Lower lobe of right lung (tissue), 2 donors: ENCODE data around the gene LRRC8B. TPM values are rescaled to one million over a fixed set of nuclear protein-coding genes. Genes with fewer than 3 reads are reported as not detected.

ENCODE experiments used
- ATAC-seq, 2 donors: fragments of 200-7000 bp; cut with Tn5 transposase; one replicate each; pipeline ENCODE4 v1.9.1; 2020 to 2022; ENCODE audit warnings: mild to moderate bottlenecking in 2 of 2, moderate library complexity in 2 of 2
- DNase-seq: peaks from one replicate; pipeline ENCODE4 v3.0.0-alpha.2; 2020
- H3K27ac ChIP-seq: fragments of 200-600 bp; one replicate; pipeline ENCODE4 v1.8.0; 2022
- H3K27me3 ChIP-seq: fragments of 200-600 bp; one replicate; pipeline ENCODE4 v1.8.0; 2022; ENCODE audit warnings: low read depth
- H3K36me3 ChIP-seq: fragments of 200-600 bp; one replicate; pipeline ENCODE4 v1.8.0; 2022; ENCODE audit warnings: mild to moderate bottlenecking
- H3K4me1 ChIP-seq: fragments of 200-600 bp; one replicate; pipeline ENCODE4 v1.8.0; 2022
- H3K4me3 ChIP-seq: fragments of 200-600 bp; one replicate; pipeline ENCODE4 v1.8.0; 2022; ENCODE audit warnings: mild to moderate bottlenecking
- H3K9me3 ChIP-seq: fragments of 200-600 bp; one replicate; pipeline ENCODE4 v1.8.0; 2022
- intact Hi-C: fragments of 100-400 bp; cut with DNase I; formaldehyde crosslinking; loops from one replicate; pipeline ENCODE4 v1.11.0; 2022
- long read RNA-seq: library from polyadenylated mRNA; unstranded; transcript quantifications from one replicate; pipeline ENCODE4 v2.0.0, GENCODE V29; 2021
- total RNA-seq: library from RNA; stranded (reverse); fragmentation: NEBNext Ultra II Directional; extraction: Animal tissue kit (Norgen Biotek cat#: 25700); gene quantifications from one replicate; pipeline ENCODE4 v1.2.1, GENCODE V29; 2021
- TF ChIP-seq, protein P1 (sequence below): fragments of 200-600 bp; IDR thresholded peaks from one replicate; pipeline ENCODE4 v1.8.0; 2022; ENCODE audit warnings: antibody characterized with exemption, mild to moderate bottlenecking
- donor health status: DM: no; HTN: yes; CAD: no; lungs with severe emphysema.

Gene LRRC8B
- total RNA-seq, result 16.4 TPM
- long read RNA-seq, full-length matches to known transcripts, result 2 of 13 reads
- long read RNA-seq, partial matches to known transcripts, result 2 of 13 reads
- long read RNA-seq, other reads (novel, unspliced or antisense), result 9 of 13 reads

DNA sequence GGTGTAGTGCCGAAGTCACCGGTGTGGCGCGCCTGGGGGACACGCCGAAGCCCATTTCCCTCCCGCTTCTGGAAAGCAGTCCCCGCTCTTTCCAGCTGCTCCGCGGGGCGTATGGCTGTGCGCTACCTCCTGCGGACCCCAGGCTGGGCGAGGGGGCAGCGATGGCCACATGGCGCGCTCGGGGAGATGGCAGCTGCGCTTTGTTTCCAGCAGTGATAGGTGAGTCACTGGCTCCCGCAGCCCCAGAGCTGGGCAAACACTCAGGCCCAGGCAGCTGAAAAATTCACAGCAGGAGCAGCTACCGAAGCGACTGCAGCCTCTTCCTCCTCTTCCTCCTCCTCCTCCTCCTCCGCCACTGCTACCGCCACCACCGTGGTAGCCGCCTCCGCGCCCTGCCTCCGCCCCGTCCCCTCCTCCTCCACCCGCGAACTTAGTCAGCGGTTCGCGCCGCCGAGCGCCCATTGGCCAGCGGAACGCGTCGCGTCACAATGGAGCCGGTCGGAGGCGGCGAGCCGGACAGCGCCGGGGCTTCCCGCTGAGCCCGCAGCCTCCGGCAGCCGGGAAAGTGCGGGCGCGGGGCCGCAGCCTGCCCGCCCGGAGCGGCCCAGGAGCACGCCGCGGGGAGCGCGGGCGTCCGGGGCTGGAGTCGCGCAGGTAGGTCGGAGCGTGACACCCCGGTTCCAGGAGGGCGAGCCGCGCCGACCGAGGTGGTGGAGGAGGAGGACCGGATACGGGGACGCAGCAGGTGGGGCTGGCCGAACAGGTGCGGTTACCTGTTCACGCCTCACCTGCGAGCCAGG is at the start of gene LRRC8B:
TSS of gene LRRC8B (plus strand) at position 461 of the 800 bp plus-strand sequence. CDS start 57,822 bp downstream, outside the sequence.
- intact Hi-C loops, result no loop called here
- ATAC-seq (peak; percentile 99), DNase-seq (peak; percentile 95)
- Histone ChIP-seq H3K27ac (peak within 1 kb of the TSS; percentile 88), H3K27me3 (no peaks in the 10 kb centered on the region), H3K9me3 (no peaks in the 10 kb centered on the region), H3K36me3 (no peaks in the 10 kb centered on the region), H3K4me3 (peak within 1 kb of the TSS; percentile 71), H3K4me1 (peaks cover 17% of the 10 kb centered on the region)
- TF ChIP-seq, protein P1, sequence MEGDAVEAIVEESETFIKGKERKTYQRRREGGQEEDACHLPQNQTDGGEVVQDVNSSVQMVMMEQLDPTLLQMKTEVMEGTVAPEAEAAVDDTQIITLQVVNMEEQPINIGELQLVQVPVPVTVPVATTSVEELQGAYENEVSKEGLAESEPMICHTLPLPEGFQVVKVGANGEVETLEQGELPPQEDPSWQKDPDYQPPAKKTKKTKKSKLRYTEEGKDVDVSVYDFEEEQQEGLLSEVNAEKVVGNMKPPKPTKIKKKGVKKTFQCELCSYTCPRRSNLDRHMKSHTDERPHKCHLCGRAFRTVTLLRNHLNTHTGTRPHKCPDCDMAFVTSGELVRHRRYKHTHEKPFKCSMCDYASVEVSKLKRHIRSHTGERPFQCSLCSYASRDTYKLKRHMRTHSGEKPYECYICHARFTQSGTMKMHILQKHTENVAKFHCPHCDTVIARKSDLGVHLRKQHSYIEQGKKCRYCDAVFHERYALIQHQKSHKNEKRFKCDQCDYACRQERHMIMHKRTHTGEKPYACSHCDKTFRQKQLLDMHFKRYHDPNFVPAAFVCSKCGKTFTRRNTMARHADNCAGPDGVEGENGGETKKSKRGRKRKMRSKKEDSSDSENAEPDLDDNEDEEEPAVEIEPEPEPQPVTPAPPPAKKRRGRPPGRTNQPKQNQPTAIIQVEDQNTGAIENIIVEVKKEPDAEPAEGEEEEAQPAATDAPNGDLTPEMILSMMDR, result no peak

DNA sequence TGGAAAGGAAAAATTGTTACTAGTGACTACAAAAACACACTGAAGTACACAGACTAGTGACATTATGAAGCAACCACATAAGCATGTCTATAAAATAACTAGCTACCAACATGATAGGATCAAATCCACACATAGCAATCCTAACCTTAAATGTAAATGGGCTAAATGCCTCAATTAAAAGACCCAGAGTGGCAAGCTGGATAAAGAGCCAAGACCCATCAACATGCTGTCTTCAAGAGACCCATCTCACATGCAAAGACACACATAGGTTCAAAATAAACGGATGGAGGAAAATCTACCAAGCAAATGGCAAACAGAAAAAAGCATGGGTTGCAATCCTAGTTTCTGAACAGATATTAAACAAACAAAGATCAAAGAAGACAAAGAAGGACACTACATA is 49.4 kb upstream of the LRRC8B start:
- Histone ChIP-seq H3K27ac (no peak overlapping the region), H3K9me3 (no peaks in the 10 kb centered on the region), H3K36me3 (no peaks in the 10 kb centered on the region), H3K4me1 (no peaks in the 10 kb centered on the region), H3K4me3 (no peak overlapping the region), H3K27me3 (no peaks in the 10 kb centered on the region)
- ATAC-seq, result no peak
- intact Hi-C loops, result no loop called here
- DNase-seq, result no peak
- TF ChIP-seq, protein P1, result no peak

DNA sequence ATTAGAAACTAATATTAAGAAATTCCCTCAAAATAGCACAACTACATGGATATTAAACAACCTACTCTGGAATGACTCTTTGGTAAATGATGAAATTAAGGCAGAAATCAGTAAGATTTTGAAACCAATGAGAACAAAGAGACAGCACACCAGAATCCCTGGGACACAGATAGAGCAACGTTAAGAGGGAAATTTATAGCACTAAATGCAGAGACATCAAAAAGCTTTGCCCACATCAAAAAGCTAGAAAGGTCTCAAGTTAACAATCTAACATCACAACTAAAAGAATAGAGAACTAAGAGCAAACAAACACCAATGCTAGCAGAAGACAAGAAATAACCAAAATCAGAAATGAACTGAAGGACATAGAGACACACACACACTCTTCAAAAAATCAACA is 48.6 kb upstream of the LRRC8B start:
- Histone ChIP-seq H3K9me3 (peaks cover 6% of the 10 kb centered on the region), H3K36me3 (no peaks in the 10 kb centered on the region), H3K27me3 (no peaks in the 10 kb centered on the region), H3K4me1 (no peaks in the 10 kb centered on the region), H3K4me3 (no peak overlapping the region), H3K27ac (no peak overlapping the region)
- TF ChIP-seq, protein P1, result no peak
- ATAC-seq (no peak), DNase-seq (no peak)
- intact Hi-C loops, result no loop called here

DNA sequence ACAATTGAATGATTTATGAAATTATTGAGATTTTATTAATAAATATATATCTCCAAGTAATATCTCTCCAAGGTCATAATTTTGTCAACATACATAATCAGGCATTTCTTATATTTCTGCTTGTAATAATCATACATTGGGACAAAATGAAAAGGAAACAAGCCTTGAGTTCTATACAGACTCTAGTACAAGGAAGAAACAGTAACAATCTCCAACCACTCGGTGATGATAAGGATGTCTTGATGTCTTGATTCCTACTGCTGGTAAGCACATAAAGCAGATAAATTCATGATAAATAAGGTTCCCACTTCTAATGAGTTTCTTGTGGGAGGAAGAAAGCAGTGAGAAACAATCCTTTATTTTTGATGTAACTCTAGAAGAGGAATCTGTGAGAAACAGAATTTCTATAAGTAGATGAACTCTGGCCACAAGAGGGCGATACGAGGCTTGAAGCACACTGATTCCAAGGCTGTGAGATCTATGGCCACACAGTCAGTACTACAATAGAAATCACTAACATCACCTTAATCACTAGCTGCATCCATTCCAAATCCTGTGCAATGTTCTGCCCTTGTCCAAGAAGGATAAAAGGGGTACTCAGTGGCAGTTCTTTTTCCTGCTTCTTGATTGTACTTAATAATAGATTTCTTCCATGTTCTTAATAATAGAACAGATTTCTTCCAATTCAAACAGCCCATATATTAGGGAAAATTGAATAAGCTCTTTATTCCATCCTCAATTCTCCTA is 41.4 kb upstream of the LRRC8B start:
- TF ChIP-seq, protein P1, result peak; percentile 78
- peak; percentile 65 for DNase-seq
- intact Hi-C loops, result no loop called here

DNA sequence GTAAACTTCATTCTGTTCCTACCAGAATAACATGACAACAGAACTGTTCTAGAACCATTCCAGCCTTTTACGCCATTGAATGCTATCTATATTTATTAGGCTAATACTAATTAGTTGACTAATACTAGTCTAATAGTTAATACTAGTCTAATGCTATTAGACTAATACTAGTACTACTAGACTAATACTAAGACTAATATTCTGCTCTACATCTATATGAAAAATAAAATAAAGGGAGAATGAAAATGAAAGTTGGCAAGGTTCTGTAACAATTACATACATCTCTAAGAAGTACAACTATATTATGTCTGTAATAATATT is 40.9 kb upstream of the LRRC8B start:
- Histone ChIP-seq H3K4me1 (no peaks in the 10 kb centered on the region), H3K9me3 (peaks cover 6% of the 10 kb centered on the region), H3K36me3 (no peaks in the 10 kb centered on the region), H3K27ac (no peak overlapping the region), H3K27me3 (no peaks in the 10 kb centered on the region), H3K4me3 (no peak overlapping the region)
- TF ChIP-seq, protein P1, result no peak
- ATAC-seq, result no peak
- intact Hi-C loops, result no loop called here
- DNase-seq, result no peak

More for the DNA sequence above, 41.4 kb upstream of the LRRC8B start:
- H3K9me3 ChIP-seq, result peaks cover 6% of the 10 kb centered on the region
- H3K27ac ChIP-seq, result no peak overlapping the region
- H3K27me3 ChIP-seq, result no peaks in the 10 kb centered on the region
- peak; percentile 87 to 89 for ATAC-seq
- H3K4me1 ChIP-seq, result no peaks in the 10 kb centered on the region
- H3K4me3 ChIP-seq, result no peak overlapping the region
- no peaks in the 10 kb centered on the region for H3K36me3 ChIP-seq
